HepG2 (cell line): Measurements from ENCODE around the gene MXD1. TPM values are rescaled to one million over a fixed set of nuclear protein-coding genes. Genes with fewer than 3 reads are reported as not detected.

Experiments
- CBX1 ChIP-seq: IDR thresholded peaks from one replicate; pipeline ENCODE4 v1.6.1; 2016; ENCODE audit warnings: antibody characterized with exemption, low read depth
- MIER3 ChIP-seq: IDR thresholded peaks from 2 replicates; pipeline ENCODE4 v1.6.1; 2016; ENCODE audit warnings: missing compliant biosample characterization, borderline replicate concordance
- NFRKB ChIP-seq: fragments of 450-650 bp; IDR thresholded peaks from 2 replicates; pipeline ENCODE4 v1.6.1; 2017
- NPAS2 ChIP-seq: sonication (generic); formaldehyde crosslinking; IDR thresholded peaks from 2 replicates; pipeline ENCODE4 v1.8.0; 2022; ENCODE audit warnings: mild to moderate bottlenecking, missing genetic modification reagents, borderline replicate concordance
- SATB2 ChIP-seq: sonication (generic); formaldehyde crosslinking; IDR thresholded peaks from 2 replicates; pipeline ENCODE4 v1.5.0; 2020; ENCODE audit warnings: missing genetic modification reagents
- SNRNP70 ChIP-seq: fragments of 200-400 bp; formaldehyde crosslinking; IDR thresholded peaks from 2 replicates; pipeline ENCODE4 v1.6.1; 2017; ENCODE audit warnings: mild to moderate bottlenecking, low read depth, low read length, moderate library complexity
- SRSF1 ChIP-seq: fragments of 200-400 bp; formaldehyde crosslinking; optimal IDR thresholded peaks from 2 replicates; pipeline ENCODE3; 2017; ENCODE audit warnings: mild to moderate bottlenecking, low read depth, low read length, moderate library complexity
- ZFP62 ChIP-seq: sonication (generic); formaldehyde crosslinking; IDR thresholded peaks from 2 replicates; pipeline ENCODE4 v1.4.0; 2020; ENCODE audit warnings: missing genetic modification reagents
- ZNF260 ChIP-seq: sonication (generic); formaldehyde crosslinking; IDR thresholded peaks from 2 replicates; pipeline ENCODE4 v1.4.0; 2020; ENCODE audit warnings: missing genetic modification reagents, low read depth, mild to moderate bottlenecking, borderline replicate concordance
- ZNF274 ChIP-seq: sonication (generic); formaldehyde crosslinking; IDR thresholded peaks from 2 replicates; pipeline ENCODE4 v1.5.1; 2020; ENCODE audit warnings: mild to moderate bottlenecking, missing genetic modification reagents
- ZNF30 ChIP-seq: sonication (generic); formaldehyde crosslinking; IDR thresholded peaks from 2 replicates; pipeline ENCODE4 v1.5.0; 2020; ENCODE audit warnings: mild to moderate bottlenecking, missing genetic modification reagents
- ZNF383 ChIP-seq: sonication (generic); formaldehyde crosslinking; IDR thresholded peaks from 2 replicates; pipeline ENCODE4 v1.4.0; 2020; ENCODE audit warnings: missing genetic modification reagents, mild to moderate bottlenecking, borderline replicate concordance
- ZNF468 ChIP-seq: sonication (generic); formaldehyde crosslinking; IDR thresholded peaks from 2 replicates; pipeline ENCODE4 v1.8.0; 2022; ENCODE audit warnings: mild to moderate bottlenecking, moderate library complexity, missing genetic modification reagents
- ZNF775 ChIP-seq: sonication (generic); formaldehyde crosslinking; IDR thresholded peaks from 2 replicates; pipeline ENCODE4 v1.4.0; 2020; ENCODE audit warnings: missing genetic modification reagents, mild to moderate bottlenecking, moderate library complexity, borderline replicate concordance
- polyA plus RNA-seq, 8 experiments: library from polyadenylated mRNA; depleted of rRNA in 3 of 8; stranded (reverse) in 7 of 8; unstranded in 1 of 8; fragments of >200 nt; fragmentation: Illumina TruSeq in 4 of 8; extraction: Trizol in 4 of 8; gene quantifications; 2 replicates each; pipeline versions ENCODE4 v1.2.1 to v1.2.3, GENCODE V29; 2011 to 2016; ENCODE audit warnings: low read depth in 4 of 8, missing spikeins in 1 of 8, mixed read lengths in 1 of 8; ENCODE audit not compliant: insufficient read depth in 1 of 8
- total RNA-seq, 5 experiments: library from RNA; depleted of rRNA; stranded (reverse); fragments of >200 nt; fragmentation: Illumina TruSeq; extraction: Trizol; gene quantifications; 2 replicates each; pipeline ENCODE4 v1.2.3, GENCODE V29; 2016; ENCODE audit warnings: low read depth in 1 of 5
- TF ChIP-seq, protein P1 (sequence below): IDR thresholded peaks from 2 replicates; pipeline ENCODE4 v1.6.1; 2016; ENCODE audit warnings: low read depth, control low read depth
- TF ChIP-seq, protein P2 (sequence below): sonication (generic); formaldehyde crosslinking; IDR thresholded peaks from 2 replicates; pipeline ENCODE4 v1.4.0; 2020; ENCODE audit warnings: missing genetic modification reagents
- TF ChIP-seq, protein P3 (sequence below): sonication (generic); formaldehyde crosslinking; IDR thresholded peaks from 2 replicates; pipeline ENCODE4 v1.8.1; 2023; ENCODE audit warnings: mild to moderate bottlenecking, missing genetic modification reagents, borderline replicate concordance
- TF ChIP-seq, protein P4 (sequence below): sonication (generic); formaldehyde crosslinking; IDR thresholded peaks from 2 replicates; pipeline ENCODE4 v1.4.0; 2020; ENCODE audit warnings: mild to moderate bottlenecking, low read depth, missing genetic modification reagents
- TF ChIP-seq, protein P5 (sequence below): sonication (generic); formaldehyde crosslinking; IDR thresholded peaks from 2 replicates; pipeline ENCODE4 v1.5.0; 2020; ENCODE audit warnings: mild to moderate bottlenecking, missing genetic modification reagents
- TF ChIP-seq, protein P6 (sequence below): sonication (generic); formaldehyde crosslinking; IDR thresholded peaks from 2 replicates; pipeline ENCODE4 v1.4.0; 2020; ENCODE audit warnings: missing genetic modification reagents

Gene MXD1
- total and polyA plus RNA-seq, 2 of the 13 experiments (the other 11 are each of a cell fraction or from before 2014, with no cell fraction given): 6.4 to 14.9 TPM

DNA sequence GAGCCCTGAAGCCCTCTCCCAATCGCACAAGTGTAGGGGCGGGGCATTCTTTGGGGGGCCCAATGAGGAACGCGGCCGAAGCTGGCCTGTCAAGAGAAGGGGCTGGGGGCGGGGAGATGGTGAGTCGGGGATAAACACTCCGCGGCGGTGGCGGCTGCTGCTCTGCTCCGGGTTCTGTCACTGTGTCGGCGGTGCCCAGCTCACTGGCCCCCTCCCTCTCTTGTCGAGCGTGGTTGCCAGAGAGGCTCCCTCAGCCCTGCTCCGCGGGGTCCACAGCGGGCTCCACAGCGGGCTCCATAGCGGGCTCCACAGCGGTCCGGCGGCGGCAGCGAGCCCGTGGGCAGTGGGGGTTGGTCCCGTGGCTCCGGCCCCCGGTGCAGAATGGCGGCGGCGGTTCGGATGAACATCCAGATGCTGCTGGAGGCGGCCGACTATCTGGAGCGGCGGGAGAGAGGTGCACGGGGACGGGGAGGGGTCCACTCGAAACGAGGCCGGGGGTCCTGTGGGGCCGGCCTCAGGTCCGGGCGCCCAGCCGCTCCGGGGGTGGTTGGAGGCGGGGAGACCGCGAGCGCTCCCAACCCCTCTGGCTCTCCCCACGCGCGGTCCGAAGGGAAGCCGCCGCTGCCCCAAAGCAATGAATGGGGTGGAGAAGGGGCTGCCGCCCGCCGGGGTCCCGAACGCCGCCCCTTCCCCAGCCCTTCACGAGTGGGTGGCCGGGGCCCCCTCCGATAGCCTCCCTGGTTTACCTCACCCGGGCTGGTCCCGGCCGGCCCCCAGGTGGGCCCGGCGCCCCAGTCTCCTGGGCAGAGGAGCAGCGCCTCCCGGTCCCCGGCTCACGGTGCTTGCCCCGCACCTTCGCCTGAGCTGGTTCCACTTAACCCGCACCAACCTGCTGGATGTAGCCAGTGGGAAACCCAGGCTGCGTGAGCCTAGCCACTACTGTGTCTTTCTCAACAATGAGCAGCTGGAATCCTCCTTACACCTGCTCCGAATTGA is at the start of gene MXD1 (continued):
- TF ChIP-seq CBX1: peak; percentile 62
- TF ChIP-seq, protein P1, sequence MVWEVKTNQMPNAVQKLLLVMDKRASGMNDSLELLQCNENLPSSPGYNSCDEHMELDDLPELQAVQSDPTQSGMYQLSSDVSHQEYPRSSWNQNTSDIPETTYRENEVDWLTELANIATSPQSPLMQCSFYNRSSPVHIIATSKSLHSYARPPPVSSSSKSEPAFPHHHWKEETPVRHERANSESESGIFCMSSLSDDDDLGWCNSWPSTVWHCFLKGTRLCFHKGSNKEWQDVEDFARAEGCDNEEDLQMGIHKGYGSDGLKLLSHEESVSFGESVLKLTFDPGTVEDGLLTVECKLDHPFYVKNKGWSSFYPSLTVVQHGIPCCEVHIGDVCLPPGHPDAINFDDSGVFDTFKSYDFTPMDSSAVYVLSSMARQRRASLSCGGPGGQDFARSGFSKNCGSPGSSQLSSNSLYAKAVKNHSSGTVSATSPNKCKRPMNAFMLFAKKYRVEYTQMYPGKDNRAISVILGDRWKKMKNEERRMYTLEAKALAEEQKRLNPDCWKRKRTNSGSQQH (CRISPR knock-in tag): no peak; the same call in 1 of the 2 replicates
- no peak for TF ChIP-seq NPAS2 (CRISPR knock-in tag)
- TF ChIP-seq ZNF274 (CRISPR knock-in tag): no peak
- TF ChIP-seq, protein P2, sequence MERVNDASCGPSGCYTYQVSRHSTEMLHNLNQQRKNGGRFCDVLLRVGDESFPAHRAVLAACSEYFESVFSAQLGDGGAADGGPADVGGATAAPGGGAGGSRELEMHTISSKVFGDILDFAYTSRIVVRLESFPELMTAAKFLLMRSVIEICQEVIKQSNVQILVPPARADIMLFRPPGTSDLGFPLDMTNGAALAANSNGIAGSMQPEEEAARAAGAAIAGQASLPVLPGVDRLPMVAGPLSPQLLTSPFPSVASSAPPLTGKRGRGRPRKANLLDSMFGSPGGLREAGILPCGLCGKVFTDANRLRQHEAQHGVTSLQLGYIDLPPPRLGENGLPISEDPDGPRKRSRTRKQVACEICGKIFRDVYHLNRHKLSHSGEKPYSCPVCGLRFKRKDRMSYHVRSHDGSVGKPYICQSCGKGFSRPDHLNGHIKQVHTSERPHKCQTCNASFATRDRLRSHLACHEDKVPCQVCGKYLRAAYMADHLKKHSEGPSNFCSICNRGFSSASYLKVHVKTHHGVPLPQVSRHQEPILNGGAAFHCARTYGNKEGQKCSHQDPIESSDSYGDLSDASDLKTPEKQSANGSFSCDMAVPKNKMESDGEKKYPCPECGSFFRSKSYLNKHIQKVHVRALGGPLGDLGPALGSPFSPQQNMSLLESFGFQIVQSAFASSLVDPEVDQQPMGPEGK: peak; percentile 61
- TF ChIP-seq NFRKB: no peak
- TF ChIP-seq ZNF383 (CRISPR knock-in tag): no peak
- no peak for TF ChIP-seq SRSF1
- TF ChIP-seq, protein P3, sequence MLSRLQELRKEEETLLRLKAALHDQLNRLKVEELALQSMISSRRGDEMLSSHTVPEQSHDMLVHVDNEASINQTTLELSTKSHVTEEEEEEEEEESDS (CRISPR knock-in tag): peak; percentile 86; the same call in 1 of the 2 replicates
- TF ChIP-seq ZNF775 (CRISPR knock-in tag): no peak
- no peak for TF ChIP-seq ZNF260 (CRISPR knock-in tag)
- no peak for TF ChIP-seq SNRNP70
- no peak for TF ChIP-seq ZNF468 (CRISPR knock-in tag)
- TF ChIP-seq, protein P4, sequence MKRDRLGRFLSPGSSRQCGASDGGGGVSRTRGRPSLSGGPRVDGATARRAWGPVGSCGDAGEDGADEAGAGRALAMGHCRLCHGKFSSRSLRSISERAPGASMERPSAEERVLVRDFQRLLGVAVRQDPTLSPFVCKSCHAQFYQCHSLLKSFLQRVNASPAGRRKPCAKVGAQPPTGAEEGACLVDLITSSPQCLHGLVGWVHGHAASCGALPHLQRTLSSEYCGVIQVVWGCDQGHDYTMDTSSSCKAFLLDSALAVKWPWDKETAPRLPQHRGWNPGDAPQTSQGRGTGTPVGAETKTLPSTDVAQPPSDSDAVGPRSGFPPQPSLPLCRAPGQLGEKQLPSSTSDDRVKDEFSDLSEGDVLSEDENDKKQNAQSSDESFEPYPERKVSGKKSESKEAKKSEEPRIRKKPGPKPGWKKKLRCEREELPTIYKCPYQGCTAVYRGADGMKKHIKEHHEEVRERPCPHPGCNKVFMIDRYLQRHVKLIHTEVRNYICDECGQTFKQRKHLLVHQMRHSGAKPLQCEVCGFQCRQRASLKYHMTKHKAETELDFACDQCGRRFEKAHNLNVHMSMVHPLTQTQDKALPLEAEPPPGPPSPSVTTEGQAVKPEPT (CRISPR knock-in tag): no peak
- no peak for TF ChIP-seq MIER3 (CRISPR knock-in tag)
- TF ChIP-seq ZFP62 (CRISPR knock-in tag): no peak
- TF ChIP-seq, protein P5, sequence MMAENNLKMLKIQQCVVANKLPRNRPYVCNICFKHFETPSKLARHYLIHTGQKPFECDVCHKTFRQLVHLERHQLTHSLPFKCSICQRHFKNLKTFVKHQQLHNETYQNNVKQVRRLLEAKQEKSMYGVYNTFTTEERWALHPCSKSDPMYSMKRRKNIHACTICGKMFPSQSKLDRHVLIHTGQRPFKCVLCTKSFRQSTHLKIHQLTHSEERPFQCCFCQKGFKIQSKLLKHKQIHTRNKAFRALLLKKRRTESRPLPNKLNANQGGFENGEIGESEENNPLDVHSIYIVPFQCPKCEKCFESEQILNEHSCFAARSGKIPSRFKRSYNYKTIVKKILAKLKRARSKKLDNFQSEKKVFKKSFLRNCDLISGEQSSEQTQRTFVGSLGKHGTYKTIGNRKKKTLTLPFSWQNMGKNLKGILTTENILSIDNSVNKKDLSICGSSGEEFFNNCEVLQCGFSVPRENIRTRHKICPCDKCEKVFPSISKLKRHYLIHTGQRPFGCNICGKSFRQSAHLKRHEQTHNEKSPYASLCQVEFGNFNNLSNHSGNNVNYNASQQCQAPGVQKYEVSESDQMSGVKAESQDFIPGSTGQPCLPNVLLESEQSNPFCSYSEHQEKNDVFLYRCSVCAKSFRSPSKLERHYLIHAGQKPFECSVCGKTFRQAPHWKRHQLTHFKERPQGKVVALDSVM (CRISPR knock-in tag): no peak
- no peak for TF ChIP-seq SATB2 (CRISPR knock-in tag)
- no peak for TF ChIP-seq ZNF30 (CRISPR knock-in tag)
- TF ChIP-seq, protein P6, sequence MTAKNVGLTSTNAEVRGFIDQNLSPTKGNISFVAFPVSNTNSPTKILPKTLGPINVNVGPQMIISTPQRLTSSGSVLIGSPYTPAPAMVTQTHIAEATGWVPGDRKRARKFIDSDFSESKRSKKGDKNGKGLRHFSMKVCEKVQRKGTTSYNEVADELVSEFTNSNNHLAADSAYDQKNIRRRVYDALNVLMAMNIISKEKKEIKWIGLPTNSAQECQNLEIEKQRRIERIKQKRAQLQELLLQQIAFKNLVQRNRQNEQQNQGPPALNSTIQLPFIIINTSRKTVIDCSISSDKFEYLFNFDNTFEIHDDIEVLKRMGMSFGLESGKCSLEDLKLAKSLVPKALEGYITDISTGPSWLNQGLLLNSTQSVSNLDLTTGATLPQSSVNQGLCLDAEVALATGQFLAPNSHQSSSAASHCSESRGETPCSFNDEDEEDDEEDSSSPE (CRISPR knock-in tag): no peak
